NCI-H1092 treated with DMSO at 0.1 percent for 48 hours (cell line): Measurements from ENCODE around the gene WDR35.
A peak's percentile ranks its signal among the peaks of the same experiment; 100 is the strongest.

ENCODE experiments used
- DNase-seq: peaks from one replicate; lab custom pipeline; 2025; lab: John Stamatoyannopoulos, UW

Gene WDR35

GRCh38 chr2:19989667-19990415 is at the start of gene WDR35:
WDR35 (minus strand) TSS chr2:19990105; CDS start chr2:19990015, 90 bp downstream.
- peak; percentile 79 for DNase-seq

GRCh38 chr2:20037660-20038059 is 47.8 kb upstream of the WDR35 start:
- DNase-seq, result no peak

GRCh38 chr2:20035955-20036666 is 46.2 kb upstream of the WDR35 start:
- no peak for DNase-seq

- no peak for DNase-seq
Observed at GRCh38 chr2:20034821-20035220, 44.9 kb upstream of the WDR35 start.

- no peak for DNase-seq
Observed at GRCh38 chr2:20034218-20034617, 44.3 kb upstream of the WDR35 start.

- no peak for DNase-seq
Observed at GRCh38 chr2:20033322-20033721, 43.4 kb upstream of the WDR35 start.

GRCh38 chr2:20030224-20030623 is 40.3 kb upstream of the WDR35 start:
- no peak for DNase-seq

GRCh38 chr2:20027705-20028434 is 38.0 kb upstream of the WDR35 start:
- DNase-seq, result no peak

GRCh38 chr2:20027260-20027677 is 37.4 kb upstream of the WDR35 start:
- no peak for DNase-seq

- DNase-seq, result no peak
Observed at GRCh38 chr2:20025065-20025786, 35.3 kb upstream of the WDR35 start.

GRCh38 chr2:20023688-20024087 is 33.8 kb upstream of the WDR35 start:
- DNase-seq, result no peak

GRCh38 chr2:20021405-20022009 is 31.6 kb upstream of the WDR35 start:
- no peak for DNase-seq

- no peak for DNase-seq
Observed at GRCh38 chr2:20019747-20020146, 29.8 kb upstream of the WDR35 start.

GRCh38 chr2:20018601-20019152 is 28.8 kb upstream of the WDR35 start:
- no peak for DNase-seq

GRCh38 chr2:20016346-20016745 is 26.4 kb upstream of the WDR35 start:
- DNase-seq, result no peak

GRCh38 chr2:20015482-20016083 is 25.7 kb upstream of the WDR35 start:
- DNase-seq, result peak; percentile 29

GRCh38 chr2:20013126-20013849 is 23.4 kb upstream of the WDR35 start:
- no peak for DNase-seq

- no peak for DNase-seq
Observed at GRCh38 chr2:20012282-20013125, 22.6 kb upstream of the WDR35 start, which contains the start of gene MATN3. MATN3 (minus strand) TSS chr2:20012668; CDS start chr2:20012631, 37 bp downstream.

- DNase-seq, result no peak
Observed at GRCh38 chr2:20012032-20012281, 22.1 kb upstream of the WDR35 start.
